Measurements from ENCODE around the gene STRIP2. TPM values are rescaled to one million over a fixed set of nuclear protein-coding genes. Genes with fewer than 3 reads are reported as not detected.

Gene STRIP2
- total and polyA plus RNA-seq, 2 of the 13 experiments (the other 11 are each of a cell fraction or from before 2014, with no cell fraction given) = 3.9 to 8.2 TPM

DNA sequence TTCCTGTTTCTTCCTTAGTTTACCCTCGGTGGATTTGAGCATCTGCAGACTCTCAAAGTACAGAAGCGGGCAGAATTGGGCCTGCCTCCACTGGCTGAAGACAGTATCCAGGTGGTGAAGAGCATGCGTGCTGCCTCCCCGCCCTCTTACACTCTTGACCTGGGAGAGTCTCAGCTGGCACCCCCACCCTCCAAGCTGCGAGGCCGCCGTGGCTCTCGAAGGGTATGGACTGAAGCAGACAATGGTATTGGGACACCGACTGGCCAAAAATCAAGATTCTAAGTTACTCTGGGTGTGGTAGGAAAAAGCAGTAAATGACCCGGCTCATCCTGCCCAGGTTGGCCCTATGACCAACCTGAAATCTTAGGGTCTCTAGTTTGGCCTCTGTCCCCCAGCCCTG lies 22.2 kb downstream of the STRIP2 start (continued):
- no peak for TF ChIP-seq MED1 (CRISPR knock-in tag; IDR thresholded peaks at IDR 0.05)
- TF ChIP-seq, protein P1, sequence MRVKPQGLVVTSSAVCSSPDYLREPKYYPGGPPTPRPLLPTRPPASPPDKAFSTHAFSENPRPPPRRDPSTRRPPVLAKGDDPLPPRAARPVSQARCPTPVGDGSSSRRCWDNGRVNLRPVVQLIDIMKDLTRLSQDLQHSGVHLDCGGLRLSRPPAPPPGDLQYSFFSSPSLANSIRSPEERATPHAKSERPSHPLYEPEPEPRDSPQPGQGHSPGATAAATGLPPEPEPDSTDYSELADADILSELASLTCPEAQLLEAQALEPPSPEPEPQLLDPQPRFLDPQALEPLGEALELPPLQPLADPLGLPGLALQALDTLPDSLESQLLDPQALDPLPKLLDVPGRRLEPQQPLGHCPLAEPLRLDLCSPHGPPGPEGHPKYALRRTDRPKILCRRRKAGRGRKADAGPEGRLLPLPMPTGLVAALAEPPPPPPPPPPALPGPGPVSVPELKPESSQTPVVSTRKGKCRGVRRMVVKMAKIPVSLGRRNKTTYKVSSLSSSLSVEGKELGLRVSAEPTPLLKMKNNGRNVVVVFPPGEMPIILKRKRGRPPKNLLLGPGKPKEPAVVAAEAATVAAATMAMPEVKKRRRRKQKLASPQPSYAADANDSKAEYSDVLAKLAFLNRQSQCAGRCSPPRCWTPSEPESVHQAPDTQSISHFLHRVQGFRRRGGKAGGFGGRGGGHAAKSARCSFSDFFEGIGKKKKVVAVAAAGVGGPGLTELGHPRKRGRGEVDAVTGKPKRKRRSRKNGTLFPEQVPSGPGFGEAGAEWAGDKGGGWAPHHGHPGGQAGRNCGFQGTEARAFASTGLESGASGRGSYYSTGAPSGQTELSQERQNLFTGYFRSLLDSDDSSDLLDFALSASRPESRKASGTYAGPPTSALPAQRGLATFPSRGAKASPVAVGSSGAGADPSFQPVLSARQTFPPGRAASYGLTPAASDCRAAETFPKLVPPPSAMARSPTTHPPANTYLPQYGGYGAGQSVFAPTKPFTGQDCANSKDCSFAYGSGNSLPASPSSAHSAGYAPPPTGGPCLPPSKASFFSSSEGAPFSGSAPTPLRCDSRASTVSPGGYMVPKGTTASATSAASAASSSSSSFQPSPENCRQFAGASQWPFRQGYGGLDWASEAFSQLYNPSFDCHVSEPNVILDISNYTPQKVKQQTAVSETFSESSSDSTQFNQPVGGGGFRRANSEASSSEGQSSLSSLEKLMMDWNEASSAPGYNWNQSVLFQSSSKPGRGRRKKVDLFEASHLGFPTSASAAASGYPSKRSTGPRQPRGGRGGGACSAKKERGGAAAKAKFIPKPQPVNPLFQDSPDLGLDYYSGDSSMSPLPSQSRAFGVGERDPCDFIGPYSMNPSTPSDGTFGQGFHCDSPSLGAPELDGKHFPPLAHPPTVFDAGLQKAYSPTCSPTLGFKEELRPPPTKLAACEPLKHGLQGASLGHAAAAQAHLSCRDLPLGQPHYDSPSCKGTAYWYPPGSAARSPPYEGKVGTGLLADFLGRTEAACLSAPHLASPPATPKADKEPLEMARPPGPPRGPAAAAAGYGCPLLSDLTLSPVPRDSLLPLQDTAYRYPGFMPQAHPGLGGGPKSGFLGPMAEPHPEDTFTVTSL (CRISPR knock-in tag; IDR thresholded peaks at IDR 0.05; ENCODE audit: borderline replicate concordance) = no peak
- TF ChIP-seq, protein P2, sequence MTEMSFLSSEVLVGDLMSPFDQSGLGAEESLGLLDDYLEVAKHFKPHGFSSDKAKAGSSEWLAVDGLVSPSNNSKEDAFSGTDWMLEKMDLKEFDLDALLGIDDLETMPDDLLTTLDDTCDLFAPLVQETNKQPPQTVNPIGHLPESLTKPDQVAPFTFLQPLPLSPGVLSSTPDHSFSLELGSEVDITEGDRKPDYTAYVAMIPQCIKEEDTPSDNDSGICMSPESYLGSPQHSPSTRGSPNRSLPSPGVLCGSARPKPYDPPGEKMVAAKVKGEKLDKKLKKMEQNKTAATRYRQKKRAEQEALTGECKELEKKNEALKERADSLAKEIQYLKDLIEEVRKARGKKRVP (CRISPR knock-in tag; IDR thresholded peaks at IDR 0.05) = no peak

DNA sequence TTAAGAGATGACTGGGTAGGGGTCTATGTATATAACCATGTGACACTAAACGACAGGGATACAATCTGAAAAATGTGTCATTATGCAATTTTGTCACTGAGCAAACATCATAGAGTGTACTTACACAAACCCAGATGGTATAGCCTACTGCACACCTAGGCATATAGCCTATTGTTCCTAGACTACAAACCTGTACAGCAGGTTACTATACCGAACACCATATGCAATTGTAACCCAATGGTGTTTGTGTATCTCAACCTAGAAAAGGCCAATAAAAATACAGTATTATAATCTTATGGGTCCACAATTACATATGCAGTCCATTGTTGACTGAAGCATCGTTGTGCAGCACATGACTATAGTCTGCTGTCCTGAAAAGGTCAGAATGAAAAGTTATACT lies 22.9 kb downstream of the STRIP2 start:
- WGBS (ENCODE audit: low lambda C conversion rate) = 82% methylated on average over 3 of the region's 3 CpGs
- Histone ChIP-seq H4K20me1 (ENCODE audit: insufficient read depth, low read length) (no peaks in the 10 kb centered on the region), H3K36me3 (replicated peaks in 1 of 2; ENCODE audit: control insufficient read depth in 1 of 2, insufficient read depth in 2 of 2, low read length in 2 of 2) (peaks cover 3 to 41% of the 10 kb centered on the region in 2 experiments; a peak in 4 of 5 replicates), H3K4me2 (ENCODE audit: low read depth, low read length) (no peak overlapping the region), H3K27me3 (ENCODE audit: control insufficient read depth in 1 of 2, insufficient read depth in 2 of 2, low read length in 2 of 2) (no peaks in the 10 kb centered on the region), H3K4me3 (replicated peaks in 1 of 3; ENCODE audit: insufficient read depth in 1 of 3, low read depth in 2 of 3, low read length in 3 of 3) (no peak overlapping the region), H2AFZ (ENCODE audit: low read length) (no peak overlapping the region), H3K4me1 (ENCODE audit: insufficient read depth, low read length) (no peaks in the 10 kb centered on the region), H3K9ac (ENCODE audit: insufficient read depth, low read depth, low read length) (no peak overlapping the region), H3K27ac (ENCODE audit: extremely low read length, insufficient read depth, low read length) (no peak overlapping the region), H3K9me3 (ENCODE audit: low read length) (no peaks in the 10 kb centered on the region), H3K79me2 (ENCODE audit: insufficient read depth, low read length) (no peaks in the 10 kb centered on the region)
- no peak for FAIRE-seq
- ChIA-PET CTCF (ENCODE audit: low intra/inter-chr PET ratio, low total read pairs) (no interaction called here), POLR2A (no interaction called here)
- in situ Hi-C loops (cut with HindIII; ENCODE audit: extremely low pct_ligation_motif_present, low pct_unique_long_range_greater_than_20kb) = no loop called here
- BruUV-seq (replicated peaks) = no TSS peak
- ATAC-seq = no peak
- intact Hi-C loops (cut with micrococcal nuclease; ENCODE audit: unreplicated experiment) = no loop called here
- no peak for DNase-seq (ENCODE audit: low spot score)
- TF ChIP-seq SP1 (IDR thresholded peaks at IDR 0.05) = no peak
- no peak for TF ChIP-seq SP1 (CRISPR knock-in tag; IDR thresholded peaks at IDR 0.05)
- no peak for TF ChIP-seq ARHGAP35 (CRISPR knock-in tag; IDR thresholded peaks at IDR 0.05; ENCODE audit: borderline replicate concordance)
- no peak for TF ChIP-seq SRY (CRISPR knock-in tag; IDR thresholded peaks at IDR 0.05)
- no peak for TF ChIP-seq ZNF441 (CRISPR knock-in tag; IDR thresholded peaks at IDR 0.05; ENCODE audit: borderline replicate concordance)
- no peak for TF ChIP-seq ZNF207 (IDR thresholded peaks at IDR 0.05; ENCODE audit: borderline replicate concordance)
- TF ChIP-seq, protein P3, sequence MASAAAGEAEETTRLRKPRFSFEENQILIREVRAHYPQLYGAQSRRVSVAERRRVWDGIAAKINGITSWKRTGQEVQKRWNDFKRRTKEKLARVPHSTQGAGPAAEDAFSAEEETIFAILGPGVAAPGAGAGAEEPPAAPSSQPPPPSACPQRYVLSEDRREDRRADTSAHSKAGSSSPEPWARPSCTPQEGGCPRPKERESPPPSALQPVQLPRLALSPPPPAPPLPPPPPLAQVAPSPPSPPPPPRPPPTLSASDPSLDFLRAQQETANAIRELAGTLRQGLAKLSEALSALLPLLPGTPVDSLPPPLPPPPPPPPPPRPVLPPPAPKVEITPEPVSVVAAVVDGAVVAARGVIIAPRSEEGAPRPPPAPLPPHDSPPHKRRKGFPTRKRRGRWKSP (CRISPR knock-in tag; IDR thresholded peaks at IDR 0.05) = no peak
- TF ChIP-seq CREB1 (IDR thresholded peaks at IDR 0.05) = no peak
- TF ChIP-seq CREB1 (CRISPR knock-in tag; IDR thresholded peaks at IDR 0.05) = no peak
- TF ChIP-seq, protein P4, sequence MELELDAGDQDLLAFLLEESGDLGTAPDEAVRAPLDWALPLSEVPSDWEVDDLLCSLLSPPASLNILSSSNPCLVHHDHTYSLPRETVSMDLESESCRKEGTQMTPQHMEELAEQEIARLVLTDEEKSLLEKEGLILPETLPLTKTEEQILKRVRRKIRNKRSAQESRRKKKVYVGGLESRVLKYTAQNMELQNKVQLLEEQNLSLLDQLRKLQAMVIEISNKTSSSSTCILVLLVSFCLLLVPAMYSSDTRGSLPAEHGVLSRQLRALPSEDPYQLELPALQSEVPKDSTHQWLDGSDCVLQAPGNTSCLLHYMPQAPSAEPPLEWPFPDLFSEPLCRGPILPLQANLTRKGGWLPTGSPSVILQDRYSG (CRISPR knock-in tag; IDR thresholded peaks at IDR 0.05) = no peak
- no peak for TF ChIP-seq ZSCAN30 (CRISPR knock-in tag; IDR thresholded peaks at IDR 0.05)
- no peak for TF ChIP-seq ZNF552 (CRISPR knock-in tag; IDR thresholded peaks at IDR 0.05; ENCODE audit: borderline replicate concordance)
- TF ChIP-seq FLYWCH1 (CRISPR knock-in tag; IDR thresholded peaks at IDR 0.05) = no peak
